ENCODE data around the gene C22orf15. TPM values are rescaled to one million over a fixed set of nuclear protein-coding genes. Genes with fewer than 3 reads are reported as not detected.
A peak's percentile ranks its signal among the peaks of the same experiment; 100 is the strongest.

C22orf15 gene
- total RNA-seq, 1 experiment from 2014 or later, result 2.7 TPM

DNA sequence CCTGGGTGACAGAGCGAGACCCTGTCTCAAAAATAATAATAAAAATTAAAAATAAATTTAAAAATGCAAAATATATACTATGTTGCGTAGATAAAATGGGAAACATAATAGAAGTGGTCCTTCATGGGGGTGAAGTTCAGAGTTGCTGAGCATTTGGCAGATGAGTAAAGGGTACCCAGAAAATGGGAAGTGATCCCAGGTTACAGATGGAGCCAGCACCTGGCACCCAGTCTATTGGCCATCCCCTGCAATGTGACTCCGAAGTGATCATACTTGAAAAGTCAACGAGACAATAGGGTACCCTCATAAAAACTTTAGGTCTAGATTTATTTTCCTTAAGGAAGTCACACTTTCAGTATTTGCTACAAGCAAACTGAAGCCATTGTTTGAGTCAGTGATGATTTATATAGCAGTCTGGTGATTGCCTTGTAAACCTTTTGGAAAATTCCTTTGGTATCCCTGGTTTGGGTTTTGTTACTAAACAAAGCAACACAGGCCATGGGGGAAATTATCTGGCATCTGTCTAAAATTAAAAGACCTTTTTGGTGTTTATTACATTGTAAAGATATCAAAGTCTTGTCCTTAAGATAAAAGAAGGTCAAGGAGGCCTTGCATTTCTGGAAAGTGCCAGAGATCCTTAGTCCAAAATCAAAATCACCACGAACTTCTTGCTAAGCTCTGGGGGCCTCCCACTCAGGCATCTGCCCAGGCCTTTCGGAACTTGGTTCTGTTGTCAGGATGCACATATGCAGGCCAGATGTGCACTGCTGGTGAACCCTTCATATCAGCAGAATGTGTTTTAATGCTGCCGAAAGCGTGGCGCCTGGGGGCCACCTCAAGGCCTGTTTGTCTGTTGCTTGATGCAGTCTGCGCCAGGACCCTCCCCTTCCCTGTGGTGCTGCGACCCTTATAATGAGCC lies 28.3 kb downstream of the C22orf15 start:
- no peak for DNase-seq (ENCODE audit: low spot score)
- H3K4me3 Mint-ChIP-seq, result no peak overlapping the region
- no peaks in the 10 kb centered on the region for H3K27me3 Mint-ChIP-seq (ENCODE audit: low read depth)
- peaks cover 49% of the 10 kb centered on the region for H3K36me3 Mint-ChIP-seq
- 0 out of 2 replicates have a peak, but pooled peaks cover under 1% of the 10 kb centered on the region for H3K9me3 Mint-ChIP-seq
- ChIA-PET POLR2A (no interaction called here), CTCF (interaction anchor here (0.6 kb wide), 1 partner anchor 20 kb away, joined by 3 read pairs; no protein-coding TSS in a partner anchor)
- H3K4me1 Mint-ChIP-seq, result peaks cover 30% of the 10 kb centered on the region
- peak overlapping the region; percentile 68; the same call in 1 of the 2 replicates for H3K27ac Mint-ChIP-seq
- ATAC-seq, result no peak
- TF ChIP-seq, protein P1, sequence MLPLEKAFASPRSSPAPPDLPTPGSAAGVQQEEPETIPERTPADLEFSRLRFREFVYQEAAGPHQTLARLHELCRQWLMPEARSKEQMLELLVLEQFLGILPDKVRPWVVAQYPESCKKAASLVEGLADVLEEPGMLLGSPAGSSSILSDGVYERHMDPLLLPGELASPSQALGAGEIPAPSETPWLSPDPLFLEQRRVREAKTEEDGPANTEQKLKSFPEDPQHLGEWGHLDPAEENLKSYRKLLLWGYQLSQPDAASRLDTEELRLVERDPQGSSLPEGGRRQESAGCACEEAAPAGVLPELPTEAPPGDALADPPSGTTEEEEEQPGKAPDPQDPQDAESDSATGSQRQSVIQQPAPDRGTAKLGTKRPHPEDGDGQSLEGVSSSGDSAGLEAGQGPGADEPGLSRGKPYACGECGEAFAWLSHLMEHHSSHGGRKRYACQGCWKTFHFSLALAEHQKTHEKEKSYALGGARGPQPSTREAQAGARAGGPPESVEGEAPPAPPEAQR (CRISPR knock-in tag; IDR thresholded peaks at IDR 0.05), result no peak
- TF ChIP-seq KAT7 (CRISPR knock-in tag; IDR thresholded peaks at IDR 0.05; ENCODE audit: borderline replicate concordance) (no peak), TCF7 (CRISPR knock-in tag; IDR thresholded peaks at IDR 0.05; ENCODE audit: low read depth) (no peak), GTF2I (CRISPR knock-in tag; conservative IDR thresholded peaks at IDR 0.05) (no peak), JUN (CRISPR knock-in tag; IDR thresholded peaks at IDR 0.05) (no peak), JAZF1 (CRISPR knock-in tag; IDR thresholded peaks at IDR 0.05) (no peak), ZBTB21 (CRISPR knock-in tag; IDR thresholded peaks at IDR 0.05; ENCODE audit: borderline replicate concordance) (no peak), NR3C1 (CRISPR knock-in tag; conservative IDR thresholded peaks at IDR 0.05; ENCODE audit: low read depth) (no peak), ZNF219 (CRISPR knock-in tag; IDR thresholded peaks at IDR 0.05; ENCODE audit: borderline replicate concordance) (no peak), TEAD1 (CRISPR knock-in tag; IDR thresholded peaks at IDR 0.05) (no peak), ZNF138 (CRISPR knock-in tag; conservative IDR thresholded peaks at IDR 0.05) (no peak)
- TF ChIP-seq, protein P2, sequence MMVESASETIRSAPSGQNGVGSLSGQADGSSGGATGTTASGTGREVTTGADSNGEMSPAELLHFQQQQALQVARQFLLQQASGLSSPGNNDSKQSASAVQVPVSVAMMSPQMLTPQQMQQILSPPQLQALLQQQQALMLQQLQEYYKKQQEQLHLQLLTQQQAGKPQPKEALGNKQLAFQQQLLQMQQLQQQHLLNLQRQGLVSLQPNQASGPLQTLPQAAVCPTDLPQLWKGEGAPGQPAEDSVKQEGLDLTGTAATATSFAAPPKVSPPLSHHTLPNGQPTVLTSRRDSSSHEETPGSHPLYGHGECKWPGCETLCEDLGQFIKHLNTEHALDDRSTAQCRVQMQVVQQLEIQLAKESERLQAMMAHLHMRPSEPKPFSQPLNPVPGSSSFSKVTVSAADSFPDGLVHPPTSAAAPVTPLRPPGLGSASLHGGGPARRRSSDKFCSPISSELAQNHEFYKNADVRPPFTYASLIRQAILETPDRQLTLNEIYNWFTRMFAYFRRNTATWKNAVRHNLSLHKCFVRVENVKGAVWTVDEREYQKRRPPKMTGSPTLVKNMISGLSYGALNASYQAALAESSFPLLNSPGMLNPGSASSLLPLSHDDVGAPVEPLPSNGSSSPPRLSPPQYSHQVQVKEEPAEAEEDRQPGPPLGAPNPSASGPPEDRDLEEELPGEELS (CRISPR knock-in tag; IDR thresholded peaks at IDR 0.05), result no peak
- TF ChIP-seq, protein P3, sequence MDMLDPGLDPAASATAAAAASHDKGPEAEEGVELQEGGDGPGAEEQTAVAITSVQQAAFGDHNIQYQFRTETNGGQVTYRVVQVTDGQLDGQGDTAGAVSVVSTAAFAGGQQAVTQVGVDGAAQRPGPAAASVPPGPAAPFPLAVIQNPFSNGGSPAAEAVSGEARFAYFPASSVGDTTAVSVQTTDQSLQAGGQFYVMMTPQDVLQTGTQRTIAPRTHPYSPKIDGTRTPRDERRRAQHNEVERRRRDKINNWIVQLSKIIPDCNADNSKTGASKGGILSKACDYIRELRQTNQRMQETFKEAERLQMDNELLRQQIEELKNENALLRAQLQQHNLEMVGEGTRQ (CRISPR knock-in tag; IDR thresholded peaks at IDR 0.05), result no peak
- TF ChIP-seq, protein P4, sequence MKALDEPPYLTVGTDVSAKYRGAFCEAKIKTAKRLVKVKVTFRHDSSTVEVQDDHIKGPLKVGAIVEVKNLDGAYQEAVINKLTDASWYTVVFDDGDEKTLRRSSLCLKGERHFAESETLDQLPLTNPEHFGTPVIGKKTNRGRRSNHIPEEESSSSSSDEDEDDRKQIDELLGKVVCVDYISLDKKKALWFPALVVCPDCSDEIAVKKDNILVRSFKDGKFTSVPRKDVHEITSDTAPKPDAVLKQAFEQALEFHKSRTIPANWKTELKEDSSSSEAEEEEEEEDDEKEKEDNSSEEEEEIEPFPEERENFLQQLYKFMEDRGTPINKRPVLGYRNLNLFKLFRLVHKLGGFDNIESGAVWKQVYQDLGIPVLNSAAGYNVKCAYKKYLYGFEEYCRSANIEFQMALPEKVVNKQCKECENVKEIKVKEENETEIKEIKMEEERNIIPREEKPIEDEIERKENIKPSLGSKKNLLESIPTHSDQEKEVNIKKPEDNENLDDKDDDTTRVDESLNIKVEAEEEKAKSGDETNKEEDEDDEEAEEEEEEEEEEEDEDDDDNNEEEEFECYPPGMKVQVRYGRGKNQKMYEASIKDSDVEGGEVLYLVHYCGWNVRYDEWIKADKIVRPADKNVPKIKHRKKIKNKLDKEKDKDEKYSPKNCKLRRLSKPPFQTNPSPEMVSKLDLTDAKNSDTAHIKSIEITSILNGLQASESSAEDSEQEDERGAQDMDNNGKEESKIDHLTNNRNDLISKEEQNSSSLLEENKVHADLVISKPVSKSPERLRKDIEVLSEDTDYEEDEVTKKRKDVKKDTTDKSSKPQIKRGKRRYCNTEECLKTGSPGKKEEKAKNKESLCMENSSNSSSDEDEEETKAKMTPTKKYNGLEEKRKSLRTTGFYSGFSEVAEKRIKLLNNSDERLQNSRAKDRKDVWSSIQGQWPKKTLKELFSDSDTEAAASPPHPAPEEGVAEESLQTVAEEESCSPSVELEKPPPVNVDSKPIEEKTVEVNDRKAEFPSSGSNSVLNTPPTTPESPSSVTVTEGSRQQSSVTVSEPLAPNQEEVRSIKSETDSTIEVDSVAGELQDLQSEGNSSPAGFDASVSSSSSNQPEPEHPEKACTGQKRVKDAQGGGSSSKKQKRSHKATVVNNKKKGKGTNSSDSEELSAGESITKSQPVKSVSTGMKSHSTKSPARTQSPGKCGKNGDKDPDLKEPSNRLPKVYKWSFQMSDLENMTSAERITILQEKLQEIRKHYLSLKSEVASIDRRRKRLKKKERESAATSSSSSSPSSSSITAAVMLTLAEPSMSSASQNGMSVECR (CRISPR knock-in tag; IDR thresholded peaks at IDR 0.05; ENCODE audit: borderline replicate concordance), result no peak
- TF ChIP-seq, protein P5, sequence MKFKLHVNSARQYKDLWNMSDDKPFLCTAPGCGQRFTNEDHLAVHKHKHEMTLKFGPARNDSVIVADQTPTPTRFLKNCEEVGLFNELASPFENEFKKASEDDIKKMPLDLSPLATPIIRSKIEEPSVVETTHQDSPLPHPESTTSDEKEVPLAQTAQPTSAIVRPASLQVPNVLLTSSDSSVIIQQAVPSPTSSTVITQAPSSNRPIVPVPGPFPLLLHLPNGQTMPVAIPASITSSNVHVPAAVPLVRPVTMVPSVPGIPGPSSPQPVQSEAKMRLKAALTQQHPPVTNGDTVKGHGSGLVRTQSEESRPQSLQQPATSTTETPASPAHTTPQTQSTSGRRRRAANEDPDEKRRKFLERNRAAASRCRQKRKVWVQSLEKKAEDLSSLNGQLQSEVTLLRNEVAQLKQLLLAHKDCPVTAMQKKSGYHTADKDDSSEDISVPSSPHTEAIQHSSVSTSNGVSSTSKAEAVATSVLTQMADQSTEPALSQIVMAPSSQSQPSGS (CRISPR knock-in tag; IDR thresholded peaks at IDR 0.05; ENCODE audit: borderline replicate concordance, low read depth), result no peak
- TF ChIP-seq, protein P6, sequence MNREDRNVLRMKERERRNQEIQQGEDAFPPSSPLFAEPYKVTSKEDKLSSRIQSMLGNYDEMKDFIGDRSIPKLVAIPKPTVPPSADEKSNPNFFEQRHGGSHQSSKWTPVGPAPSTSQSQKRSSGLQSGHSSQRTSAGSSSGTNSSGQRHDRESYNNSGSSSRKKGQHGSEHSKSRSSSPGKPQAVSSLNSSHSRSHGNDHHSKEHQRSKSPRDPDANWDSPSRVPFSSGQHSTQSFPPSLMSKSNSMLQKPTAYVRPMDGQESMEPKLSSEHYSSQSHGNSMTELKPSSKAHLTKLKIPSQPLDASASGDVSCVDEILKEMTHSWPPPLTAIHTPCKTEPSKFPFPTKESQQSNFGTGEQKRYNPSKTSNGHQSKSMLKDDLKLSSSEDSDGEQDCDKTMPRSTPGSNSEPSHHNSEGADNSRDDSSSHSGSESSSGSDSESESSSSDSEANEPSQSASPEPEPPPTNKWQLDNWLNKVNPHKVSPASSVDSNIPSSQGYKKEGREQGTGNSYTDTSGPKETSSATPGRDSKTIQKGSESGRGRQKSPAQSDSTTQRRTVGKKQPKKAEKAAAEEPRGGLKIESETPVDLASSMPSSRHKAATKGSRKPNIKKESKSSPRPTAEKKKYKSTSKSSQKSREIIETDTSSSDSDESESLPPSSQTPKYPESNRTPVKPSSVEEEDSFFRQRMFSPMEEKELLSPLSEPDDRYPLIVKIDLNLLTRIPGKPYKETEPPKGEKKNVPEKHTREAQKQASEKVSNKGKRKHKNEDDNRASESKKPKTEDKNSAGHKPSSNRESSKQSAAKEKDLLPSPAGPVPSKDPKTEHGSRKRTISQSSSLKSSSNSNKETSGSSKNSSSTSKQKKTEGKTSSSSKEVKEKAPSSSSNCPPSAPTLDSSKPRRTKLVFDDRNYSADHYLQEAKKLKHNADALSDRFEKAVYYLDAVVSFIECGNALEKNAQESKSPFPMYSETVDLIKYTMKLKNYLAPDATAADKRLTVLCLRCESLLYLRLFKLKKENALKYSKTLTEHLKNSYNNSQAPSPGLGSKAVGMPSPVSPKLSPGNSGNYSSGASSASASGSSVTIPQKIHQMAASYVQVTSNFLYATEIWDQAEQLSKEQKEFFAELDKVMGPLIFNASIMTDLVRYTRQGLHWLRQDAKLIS (CRISPR knock-in tag; IDR thresholded peaks at IDR 0.05; ENCODE audit: borderline replicate concordance), result no peak
- TF ChIP-seq, protein P7, sequence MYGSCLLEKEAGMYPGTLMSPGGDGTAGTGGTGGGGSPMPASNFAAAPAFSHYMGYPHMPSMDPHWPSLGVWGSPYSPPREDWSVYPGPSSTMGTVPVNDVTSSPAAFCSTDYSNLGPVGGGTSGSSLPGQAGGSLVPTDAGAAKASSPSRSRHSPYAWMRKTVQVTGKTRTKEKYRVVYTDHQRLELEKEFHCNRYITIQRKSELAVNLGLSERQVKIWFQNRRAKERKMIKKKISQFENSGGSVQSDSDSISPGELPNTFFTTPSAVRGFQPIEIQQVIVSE (CRISPR knock-in tag; IDR thresholded peaks at IDR 0.05; ENCODE audit: borderline replicate concordance), result no peak
- TF ChIP-seq, protein P8, sequence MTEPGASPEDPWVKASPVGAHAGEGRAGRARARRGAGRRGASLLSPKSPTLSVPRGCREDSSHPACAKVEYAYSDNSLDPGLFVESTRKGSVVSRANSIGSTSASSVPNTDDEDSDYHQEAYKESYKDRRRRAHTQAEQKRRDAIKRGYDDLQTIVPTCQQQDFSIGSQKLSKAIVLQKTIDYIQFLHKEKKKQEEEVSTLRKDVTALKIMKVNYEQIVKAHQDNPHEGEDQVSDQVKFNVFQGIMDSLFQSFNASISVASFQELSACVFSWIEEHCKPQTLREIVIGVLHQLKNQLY (CRISPR knock-in tag; IDR thresholded peaks at IDR 0.05), result no peak
